ENCODE measurements around the gene APOL4. TPM values are rescaled to one million over a fixed set of nuclear protein-coding genes. Genes with fewer than 3 reads are reported as not detected.
"Not testable (repeated sequence)": the region's sequence is repeated elsewhere in the genome, so short reads cannot be mapped to it uniquely, and the experiment has no call there.

The APOL4 gene
- total and polyA plus RNA-seq, 2 donors (not counting 1 experiment from before 2014, with no cell fraction given), result 0.03 TPM; not detected in 1

- H3K9me3 ChIP-seq (ENCODE audit: control extremely low read depth in 1 of 3, control insufficient read depth in 2 of 3, insufficient read depth in 1 of 3, low read length in 2 of 3); H3K4me3 Mint-ChIP-seq; H3K27ac ChIP-seq (ENCODE audit: low read length in 2 of 2); H3K36me3 ChIP-seq (replicated peaks in 1 of 2; ENCODE audit: control extremely low read depth in 1 of 2, control insufficient read depth in 1 of 2, extremely low read depth in 1 of 2, insufficient read depth in 2 of 2, low read length in 1 of 2); H3K4me3 ChIP-seq (ENCODE audit: control extremely low read depth in 1 of 5, extremely low read depth in 1 of 5, insufficient read depth in 1 of 5, low read depth in 2 of 5, low read length in 4 of 5); intact Hi-C loops (cut with micrococcal nuclease); H3K9me3 Mint-ChIP-seq (ENCODE audit: insufficient read depth); H3K9ac ChIP-seq (ENCODE audit: low read length); H3K79me2 ChIP-seq (ENCODE audit: control insufficient read depth, insufficient read depth, low read length); H2AFZ ChIP-seq (ENCODE audit: insufficient read depth, low read depth, low read length, poor library complexity, severe bottlenecking); POLR2A ChIA-PET; DNase-seq; H3K27ac Mint-ChIP-seq; H4K20me1 ChIP-seq (ENCODE audit: control insufficient read depth, insufficient read depth, low read length, poor library complexity, severe bottlenecking); H3K4me2 ChIP-seq (replicated peaks; ENCODE audit: low read depth, low read length, poor library complexity, severe bottlenecking); ATAC-seq (ENCODE audit: low read depth): not testable (repeated sequence)
- Histone ChIP-seq H3K27me3 (replicated peaks in 1 of 4; ENCODE audit: control extremely low read depth in 1 of 4, control insufficient read depth in 3 of 4, insufficient read depth in 4 of 4, low read length in 3 of 4) (peaks cover 0 to 10% (median 0%) of the 10 kb centered on the region in 4 experiments), H3K4me1 (ENCODE audit: control insufficient read depth in 2 of 2, insufficient read depth in 2 of 2, low read length in 2 of 2) (peaks cover 9 to 29% of the 10 kb centered on the region in 2 donors)
- WGBS (ENCODE audit: insufficient coverage), result 71% methylated on average over 4 of the region's 8 CpGs
- H3K4me1 Mint-ChIP-seq, result peaks cover 35% of the 10 kb centered on the region
- CTCF ChIA-PET, result interaction anchor here (1.4 kb wide), 1 partner anchor 98 kb away, joined by 5 read pairs; no protein-coding TSS in a partner anchor
- peaks cover 29% of the 10 kb centered on the region for H3K27me3 Mint-ChIP-seq
Observed at GRCh38 chr22:36202906-36203305, 1.3 kb upstream of the APOL4 start.

DNA sequence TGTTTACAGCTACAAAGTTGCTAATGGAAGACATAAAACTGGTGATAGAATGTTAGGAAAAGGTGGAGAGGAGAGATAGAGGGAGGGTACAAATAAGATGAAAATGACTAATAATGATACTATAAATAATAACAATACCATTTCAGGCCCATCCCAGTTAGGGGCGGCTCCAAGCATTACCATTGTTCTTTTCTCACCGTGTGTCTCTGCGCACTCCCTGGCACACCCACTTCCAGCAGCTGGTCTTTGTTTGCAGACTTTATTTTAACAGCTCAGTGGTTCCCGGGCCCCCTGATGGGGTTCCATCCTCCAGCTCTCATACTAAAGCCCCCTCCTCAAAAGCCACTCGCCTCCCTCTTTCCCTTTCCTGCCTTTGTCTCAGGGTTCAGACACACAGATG is 584 bp downstream of the APOL4 start:
- peaks cover 0 to 10% (median 0%) of the 10 kb centered on the region in 4 experiments for H3K27me3 ChIP-seq (replicated peaks in 1 of 4; ENCODE audit: control extremely low read depth in 1 of 4, control insufficient read depth in 3 of 4, insufficient read depth in 4 of 4, low read length in 3 of 4)
- H3K36me3 ChIP-seq (replicated peaks in 1 of 2; ENCODE audit: control extremely low read depth in 1 of 2, control insufficient read depth in 1 of 2, extremely low read depth in 1 of 2, insufficient read depth in 2 of 2, low read length in 1 of 2); H3K4me3 Mint-ChIP-seq; H3K4me2 ChIP-seq (replicated peaks; ENCODE audit: low read depth, low read length, poor library complexity, severe bottlenecking); H3K27ac ChIP-seq (ENCODE audit: low read length in 2 of 2); H2AFZ ChIP-seq (ENCODE audit: insufficient read depth, low read depth, low read length, poor library complexity, severe bottlenecking); H3K79me2 ChIP-seq (ENCODE audit: control insufficient read depth, insufficient read depth, low read length); H3K9ac ChIP-seq (ENCODE audit: low read length); CTCF ChIA-PET; H3K4me3 ChIP-seq (ENCODE audit: control extremely low read depth in 1 of 5, extremely low read depth in 1 of 5, insufficient read depth in 1 of 5, low read depth in 2 of 5, low read length in 4 of 5); H4K20me1 ChIP-seq (ENCODE audit: control insufficient read depth, insufficient read depth, low read length, poor library complexity, severe bottlenecking); H3K9me3 ChIP-seq (ENCODE audit: control extremely low read depth in 1 of 3, control insufficient read depth in 2 of 3, insufficient read depth in 1 of 3, low read length in 2 of 3); H3K9me3 Mint-ChIP-seq (ENCODE audit: insufficient read depth); H3K27ac Mint-ChIP-seq; POLR2A ChIA-PET; intact Hi-C loops (cut with micrococcal nuclease); DNase-seq; ATAC-seq (ENCODE audit: low read depth): not testable (repeated sequence)
- H3K4me1 Mint-ChIP-seq, result peaks cover 38% of the 10 kb centered on the region
- peaks cover 9 to 32% of the 10 kb centered on the region in 2 donors for H3K4me1 ChIP-seq (ENCODE audit: control insufficient read depth in 2 of 2, insufficient read depth in 2 of 2, low read length in 2 of 2)
- peaks cover 31% of the 10 kb centered on the region for H3K27me3 Mint-ChIP-seq
- WGBS (ENCODE audit: insufficient coverage), result no CpG with 5 or more reads among the region's 5 CpGs
